Transverse colon (tissue), 4 donors: ENCODE results near the gene LAMP1. TPM values are rescaled to one million over a fixed set of nuclear protein-coding genes. Genes with fewer than 3 reads are reported as not detected.

ENCODE experiments used
- DNase-seq: peaks from one replicate; pipeline ENCODE4 v3.0.0-alpha.2; 2019
- H3K27ac ChIP-seq, 4 donors: fragments of 200-600 bp; sonication (generic); 2 replicates each; pipeline ENCODE4 v1.5.1; 2016 to 2018; ENCODE audit warnings: inconsistent platforms in 4 of 4
- H3K27me3 ChIP-seq: fragments of 200-600 bp; sonication (generic); 2 replicates; pipeline ENCODE4 v1.5.1; 2017; ENCODE audit warnings: inconsistent platforms
- H3K36me3 ChIP-seq, 4 donors: fragments of 200-600 bp; sonication (generic); 2 replicates each; pipeline ENCODE4 v1.5.1; 2017 to 2019; ENCODE audit warnings: inconsistent platforms in 4 of 4
- H3K4me1 ChIP-seq, 4 donors: fragments of 200-600 bp; sonication (generic); 2 replicates each; pipeline ENCODE4 v1.5.1; 2017 to 2020; ENCODE audit warnings: inconsistent platforms in 4 of 4
- H3K4me3 ChIP-seq, 4 donors: fragments of 200-600 bp; sonication (generic); 1 replicate in 1 of 4; 2 replicates in 3 of 4; pipeline versions ENCODE4 v1.5.1 to v1.6.1; 2017 to 2019; ENCODE audit warnings: inconsistent platforms in 4 of 4
- H3K9me3 ChIP-seq, 2 donors: fragments of 200-600 bp; sonication (generic); 2 replicates each; pipeline ENCODE4 v1.5.1; 2017 to 2019; ENCODE audit warnings: inconsistent platforms in 2 of 2
- CTCF ChIP-seq, 5 experiments: fragments of 200-600 bp in 3 of 5; fragments of 450-650 bp in 2 of 5; sonication (generic) in 3 of 5; IDR thresholded peaks; 1 replicate in 2 of 5; 2 replicates in 3 of 5; pipeline ENCODE4 v1.5.1; 2016 to 2017; ENCODE audit warnings: antibody characterized with exemption in 5 of 5, inconsistent platforms in 3 of 5, mild to moderate bottlenecking in 2 of 5, moderate library complexity in 1 of 5
- EP300 ChIP-seq: sonication (generic); formaldehyde crosslinking; IDR thresholded peaks from one replicate; pipeline ENCODE4 v1.6.1; 2017; ENCODE audit warnings: antibody characterized with exemption, low read depth
- POLR2A ChIP-seq: fragments of 450-650 bp; IDR thresholded peaks from one replicate; pipeline ENCODE4 v1.6.1; 2016; ENCODE audit warnings: antibody characterized with exemption, mild to moderate bottlenecking, moderate library complexity
- POLR2AphosphoS5 ChIP-seq, 3 donors: sonication (generic); formaldehyde crosslinking; IDR thresholded peaks; one replicate each; pipeline ENCODE4 v1.6.1; 2016; ENCODE audit warnings: antibody characterized with exemption in 3 of 3
- WGBS, 2 donors: methylation state at CpG; one replicate each; pipeline ENCODE4 v1.1.5; 2018; ENCODE audit warnings: low coverage in 1 of 2; 5-methylcytosine and 5-hydroxymethylcytosine counted together
- in situ Hi-C, 4 donors: fragments of 200-750 bp; cut with MboI; loops; one replicate each; pipeline versions ENCODE4 v1.15.0 to v1.15.1; 2017; ENCODE audit warnings: low sequenced_read_pairs in 3 of 4, low pct_ligation_motif_present in 1 of 4, low pct_unique_long_range_greater_than_20kb in 1 of 4
- intact Hi-C: fragments of 100-400 bp; cut with DNase I; formaldehyde crosslinking; loops from one replicate; pipeline ENCODE4 v1.15.1; 2023; ENCODE audit warnings: low total_unique reads
- total RNA-seq, 4 donors: library from RNA; depleted of rRNA; stranded (reverse); fragments of >200 nt; gene quantifications; one replicate each; pipeline ENCODE4 v1.1.0, GENCODE V29; 2016

The LAMP1 gene
- total RNA-seq, 4 donors from 2014 or later: 69.5 to 149 (median 103) TPM

GRCh38 chr13:113320226-113320875, 23.3 kb downstream of the LAMP1 start:
- Histone ChIP-seq H3K9me3 (no peaks in the 10 kb centered on the region), H3K27me3 (no peaks in the 10 kb centered on the region), H3K4me1 (no peaks in the 10 kb centered on the region), H3K27ac (no peak overlapping the region), H3K4me3 (no peak overlapping the region), H3K36me3 (peaks cover 0 to 44% (median 21%) of the 10 kb centered on the region in 4 donors)
- in situ Hi-C loops (no loop called here), intact Hi-C loops (no loop called here)
- no peak for TF ChIP-seq CTCF (IDR thresholded peaks at IDR 0.05)
- no peak for TF ChIP-seq POLR2A
- TF ChIP-seq EP300: no peak
- TF ChIP-seq POLR2AphosphoS5 (IDR thresholded peaks at IDR 0.05): no peak
- 91 to 100% methylated on average over 1 to 19 of the region's 19 CpGs for WGBS, 2 donors
- no peak for DNase-seq

GRCh38 chr13:113321546-113321945, 24.5 kb downstream of the LAMP1 start:
- H3K27me3 ChIP-seq: no peaks in the 10 kb centered on the region
- TF ChIP-seq POLR2AphosphoS5 (IDR thresholded peaks at IDR 0.05): no peak
- TF ChIP-seq EP300: no peak
- TF ChIP-seq POLR2A: no peak
- no peak for TF ChIP-seq CTCF (IDR thresholded peaks at IDR 0.05)
- H3K27ac ChIP-seq: no peak overlapping the region
- H3K9me3 ChIP-seq: no peaks in the 10 kb centered on the region
- in situ Hi-C loops (no loop called here), intact Hi-C loops (no loop called here)
- H3K4me3 ChIP-seq: no peak overlapping the region
- DNase-seq: no peak
- H3K4me1 ChIP-seq: no peaks in the 10 kb centered on the region
- peaks cover 0 to 44% (median 21%) of the 10 kb centered on the region in 4 donors for H3K36me3 ChIP-seq
- WGBS, 2 donors: 89% methylated on average over 22 of the region's 22 CpGs; no CpG with 5 or more reads in 1 of the 2 donors

GRCh38 chr13:113322043-113322461, 25.0 kb downstream of the LAMP1 start:
- Histone ChIP-seq H3K4me1 (no peaks in the 10 kb centered on the region), H3K27me3 (no peaks in the 10 kb centered on the region), H3K27ac (no peak overlapping the region), H3K9me3 (no peaks in the 10 kb centered on the region), H3K4me3 (no peak overlapping the region), H3K36me3 (peaks cover 0 to 44% (median 21%) of the 10 kb centered on the region in 4 donors)
- intact Hi-C loops (no loop called here), in situ Hi-C loops (no loop called here)
- WGBS, 2 donors: 81% methylated on average over 13 of the region's 17 CpGs; no CpG with 5 or more reads in 1 of the 2 donors
- TF ChIP-seq POLR2A: no peak
- no peak for TF ChIP-seq CTCF (IDR thresholded peaks at IDR 0.05)
- no peak for TF ChIP-seq EP300
- no peak for TF ChIP-seq POLR2AphosphoS5 (IDR thresholded peaks at IDR 0.05)
- no peak for DNase-seq

GRCh38 chr13:113322890-113323651, 26.0 kb downstream of the LAMP1 start:
- WGBS, 2 donors: 94 to 96% methylated on average over 23 to 25 of the region's 25 CpGs
- in situ Hi-C loops (no loop called here), intact Hi-C loops (no loop called here)
- Histone ChIP-seq H3K9me3 (no peaks in the 10 kb centered on the region), H3K27ac (no peak overlapping the region), H3K27me3 (no peaks in the 10 kb centered on the region), H3K4me1 (no peaks in the 10 kb centered on the region), H3K36me3 (peaks cover 0 to 44% (median 21%) of the 10 kb centered on the region in 4 donors), H3K4me3 (no peak overlapping the region)
- no peak for DNase-seq
- no peak for TF ChIP-seq POLR2A
- TF ChIP-seq CTCF (IDR thresholded peaks at IDR 0.05): no peak
- TF ChIP-seq EP300: no peak
- no peak for TF ChIP-seq POLR2AphosphoS5 (IDR thresholded peaks at IDR 0.05)
